K562 (cell line): ENCODE data around the gene LPAR5. TPM values are rescaled to one million over a fixed set of nuclear protein-coding genes. Genes with fewer than 3 reads are reported as not detected.

Experiments
- ATAC-seq: fragments of 200-7000 bp; cut with Tn5 transposase; 3 replicates; pipeline ENCODE4 v1.9.1; 2020; ENCODE audit warnings: moderate library complexity
- BruUV-seq: library from RNA; stranded (reverse); fragments of 400-500 nt; replicated peaks from 2 replicates; lab custom pipeline; 2021; lab: Mats Ljungman, UMichigan
- CTCF ChIA-PET: fragments of 300-600 bp; formaldehyde crosslinking; extraction: SDS; loops from one replicate; lab custom pipeline; 2021; ENCODE audit warnings: low intra/inter-chr PET ratio; lab: Yijun Ruan, JAX
- POLR2A ChIA-PET: fragments of 300-600, 350-650 bp; sonication (Branson Sonifier 250); formaldehyde crosslinking; extraction: SDS; loops from one replicate; lab custom pipeline; 2021; ENCODE audit warnings: antibody characterized with exemption, inconsistent platforms; lab: Yijun Ruan, JAX
- DNase-seq, 4 experiments: peaks; one replicate each; pipeline versions ENCODE4 v3.0.0 to v3.0.0-alpha.2; 2011 to 2018; ENCODE audit warnings: low spot score in 3 of 4, mixed read lengths in 3 of 4; ENCODE audit errors: extremely low read depth in 1 of 4
- FAIRE-seq: peaks from 2 replicates; lab custom pipeline; 2011; peaks lifted over from hg19 to GRCh38; lab: Jason Lieb, UNC
- H2AFZ ChIP-seq: 2 replicates; pipeline ENCODE4 v1.6.0; 2011; ENCODE audit warnings: low read depth, low read length, control low read depth, inconsistent platforms
- H3K27ac ChIP-seq: fragments of 200-600 bp; 3 replicates; pipeline ENCODE4 v1.8.0; 2011; ENCODE audit warnings: low read depth, mild to moderate bottlenecking, control low read depth, inconsistent platforms, low read length, moderate library complexity, mixed read lengths; ENCODE audit errors: extremely low read depth
- H3K27me3 ChIP-seq, 2 experiments: fragments of 300-600 bp in 1 of 2; 2 replicates in 1 of 2; 3 replicates in 1 of 2; pipeline versions ENCODE4 v1.6.0 to v1.8.0; 2011; ENCODE audit warnings: inconsistent platforms in 2 of 2, low read length in 2 of 2, mild to moderate bottlenecking in 1 of 2, mixed read lengths in 1 of 2, moderate library complexity in 1 of 2; ENCODE audit not compliant: control insufficient read depth in 2 of 2, insufficient read depth in 2 of 2
- H3K36me3 ChIP-seq: fragments of 300-600 bp; 3 replicates; pipeline ENCODE4 v1.8.0; 2011; ENCODE audit warnings: mild to moderate bottlenecking, low read length, inconsistent platforms; ENCODE audit not compliant: control insufficient read depth, insufficient read depth
- H3K4me1 ChIP-seq, 2 experiments: fragments of 200-600 bp in 1 of 2; replicated peaks in 1 of 2; 2 replicates in 1 of 2; 3 replicates in 1 of 2; pipeline versions ENCODE4 v1.5.1 to v1.8.0; 2011; ENCODE audit warnings: inconsistent platforms in 2 of 2, low read length in 2 of 2, mild to moderate bottlenecking in 1 of 2, mixed read lengths in 1 of 2, moderate library complexity in 1 of 2; ENCODE audit not compliant: control insufficient read depth in 2 of 2, insufficient read depth in 2 of 2
- H3K4me2 ChIP-seq: 2 replicates; pipeline ENCODE4 v1.6.1; 2011; ENCODE audit warnings: low read length, control low read depth, inconsistent platforms, mixed read lengths; ENCODE audit not compliant: insufficient read depth
- H3K4me3 ChIP-seq: fragments of 200-600 bp; sonication (generic), shearing (Covaris generic); 2 replicates; pipeline ENCODE4 v1.5.1; 2016; ENCODE audit warnings: control low read depth, inconsistent platforms
- H3K79me2 ChIP-seq: fragments of 200-600 bp; 3 replicates; pipeline ENCODE4 v1.8.0; 2011; ENCODE audit warnings: low read length, inconsistent platforms; ENCODE audit not compliant: control insufficient read depth, insufficient read depth
- H3K9ac ChIP-seq, 2 experiments: 2 replicates each; pipeline versions ENCODE4 v1.6.0 to v1.6.1; 2011; ENCODE audit warnings: low read depth in 2 of 2, low read length in 2 of 2, control low read depth in 1 of 2, inconsistent platforms in 1 of 2, mild to moderate bottlenecking in 1 of 2, mixed read lengths in 1 of 2; ENCODE audit not compliant: insufficient read depth in 1 of 2
- H3K9me1 ChIP-seq: one replicate; pipeline ENCODE4 v1.6.0; 2011; ENCODE audit warnings: inconsistent platforms, mild to moderate bottlenecking, low read length, moderate library complexity; ENCODE audit not compliant: control insufficient read depth, insufficient read depth
- H3K9me3 ChIP-seq: replicated peaks from 2 replicates; pipeline ENCODE4 v1.5.1; 2011; ENCODE audit warnings: low read depth, low read length, inconsistent platforms; ENCODE audit not compliant: control insufficient read depth, insufficient read depth
- H4K20me1 ChIP-seq: replicated peaks from 2 replicates; pipeline ENCODE4 v1.6.1; 2011; ENCODE audit warnings: low read length, inconsistent platforms, mixed read lengths; ENCODE audit not compliant: control insufficient read depth, insufficient read depth
- CHD1 ChIP-seq: fragments of 200-600 bp; sonication (generic); IDR thresholded peaks from one replicate; pipeline ENCODE4 v1.6.1; 2012; ENCODE audit warnings: mild to moderate bottlenecking, moderate library complexity, low read length, inconsistent platforms
- E2F3 ChIP-seq: fragments of 250-450 bp; sonication (Bioruptor Pico); IDR thresholded peaks from 2 replicates; pipeline ENCODE4 v1.4.0; 2020; ENCODE audit warnings: mild to moderate bottlenecking
- GABPB1 ChIP-seq: sonication (generic); formaldehyde crosslinking; IDR thresholded peaks from 2 replicates; pipeline ENCODE4 v1.8.0; 2022; ENCODE audit warnings: mild to moderate bottlenecking, missing genetic modification reagents
- NEUROD1 ChIP-seq: fragments of 150-350 bp; IDR thresholded peaks from 2 replicates; pipeline ENCODE4 v1.6.1; 2014; ENCODE audit warnings: borderline replicate concordance, low read length, low read depth; ENCODE audit not compliant: partially characterized antibody
- PTBP1 ChIP-seq: fragments of 200-400 bp; formaldehyde crosslinking; IDR thresholded peaks from 2 replicates; pipeline ENCODE4 v1.6.1; 2017; ENCODE audit warnings: low read depth, low read length
- RAD21 ChIP-seq, 2 experiments: fragments of 250-450 bp in 1 of 2; fragments of 450-650 bp in 1 of 2; sonication (Bioruptor Pico) in 1 of 2; formaldehyde crosslinking in 1 of 2; IDR thresholded peaks in 1 of 2; conservative IDR thresholded peaks in 1 of 2; 2 replicates each; pipeline versions ENCODE4 v1.4.0 to v1.8.0; 2020 to 2022; ENCODE audit warnings: mild to moderate bottlenecking in 2 of 2, moderate library complexity in 1 of 2
- RUNX1 ChIP-seq: sonication (generic); IDR thresholded peaks from 2 replicates; pipeline ENCODE4 v1.6.1; 2016; ENCODE audit warnings: antibody characterized with exemption, low read depth
- SRSF3 ChIP-seq: fragments of 200-400 bp; formaldehyde crosslinking; IDR thresholded peaks from 2 replicates; pipeline ENCODE4 v1.6.1; 2016; ENCODE audit warnings: mild to moderate bottlenecking, low read length, moderate library complexity; ENCODE audit not compliant: insufficient read depth
- SUPT5H ChIP-seq: fragments of 450-650 bp; IDR thresholded peaks from 2 replicates; pipeline ENCODE4 v1.6.1; 2016
- ZNF274 ChIP-seq: IDR thresholded peaks from 2 replicates; pipeline ENCODE4 v1.6.1; 2011; ENCODE audit warnings: low read depth, mild to moderate bottlenecking, low read length, moderate library complexity, borderline replicate concordance
- ZNF407 ChIP-seq: fragments of 450-650 bp; IDR thresholded peaks from 2 replicates; pipeline ENCODE4 v1.6.1; 2016; ENCODE audit warnings: low read depth
- ZSCAN29 ChIP-seq: fragments of 450-650 bp; IDR thresholded peaks from 2 replicates; pipeline ENCODE4 v1.6.1; 2017
- WGBS: fragments of 100-300 bp; shearing (Covaris generic); methylation state at CpG from one replicate; pipeline ENCODE4 v1.1.6; 2016; ENCODE audit warnings: low coverage, mixed read lengths; ENCODE audit not compliant: insufficient coverage; ENCODE audit errors: missing lambda C conversion rate; 5-methylcytosine and 5-hydroxymethylcytosine counted together
- in situ Hi-C: fragments of 300-500 bp; cut with MboI; formaldehyde crosslinking; loops from 4 replicates; pipeline ENCODE4 v1.15.0; 2018; ENCODE audit warnings: inconsistent platforms, mixed read lengths
- intact Hi-C: fragments of 100-400 bp; cut with micrococcal nuclease; formaldehyde crosslinking; loops from 2 replicates; pipeline ENCODE4 v1.14.2; 2022
- polyA plus RNA-seq, 8 experiments: library from polyadenylated mRNA; depleted of rRNA in 4 of 8; stranded (reverse) in 5 of 8; unstranded in 3 of 8; fragments of >200 nt; fragmentation: Nextera tagmentation in 2 of 8; fragmentation: Illumina TruSeq in 1 of 8; extraction: Ambion mirVana in 2 of 8; extraction: Trizol in 1 of 8; gene quantifications; 2 replicates each; pipeline versions ENCODE4 v1.2.1 to v1.2.3, GENCODE V29; 2011 to 2014; ENCODE audit warnings: inconsistent platforms in 1 of 8, missing spikeins in 1 of 8
- total RNA-seq, 7 experiments: library from RNA; depleted of rRNA in 6 of 7; stranded (reverse); fragments of >200 nt in 6 of 7; fragmentation: Illumina TruSeq in 2 of 7; extraction: Trizol in 2 of 7; gene quantifications; 2 replicates each; pipeline versions ENCODE4 v1.2.1 to v1.2.3, GENCODE V29; 2011 to 2021; ENCODE audit warnings: low replicate concordance in 1 of 7
- TF ChIP-seq, protein P1 (sequence below): fragments of 250-450 bp; sonication (Bioruptor Pico); IDR thresholded peaks from 2 replicates; pipeline ENCODE4 v1.6.1; 2021; ENCODE audit warnings: mild to moderate bottlenecking

The LPAR5 gene
- total and polyA plus RNA-seq, 9 of the 15 experiments (the other 6 are each of a cell fraction or from before 2014, with no cell fraction given), result 1.3 to 11.7 (median 3.6) TPM

DNA sequence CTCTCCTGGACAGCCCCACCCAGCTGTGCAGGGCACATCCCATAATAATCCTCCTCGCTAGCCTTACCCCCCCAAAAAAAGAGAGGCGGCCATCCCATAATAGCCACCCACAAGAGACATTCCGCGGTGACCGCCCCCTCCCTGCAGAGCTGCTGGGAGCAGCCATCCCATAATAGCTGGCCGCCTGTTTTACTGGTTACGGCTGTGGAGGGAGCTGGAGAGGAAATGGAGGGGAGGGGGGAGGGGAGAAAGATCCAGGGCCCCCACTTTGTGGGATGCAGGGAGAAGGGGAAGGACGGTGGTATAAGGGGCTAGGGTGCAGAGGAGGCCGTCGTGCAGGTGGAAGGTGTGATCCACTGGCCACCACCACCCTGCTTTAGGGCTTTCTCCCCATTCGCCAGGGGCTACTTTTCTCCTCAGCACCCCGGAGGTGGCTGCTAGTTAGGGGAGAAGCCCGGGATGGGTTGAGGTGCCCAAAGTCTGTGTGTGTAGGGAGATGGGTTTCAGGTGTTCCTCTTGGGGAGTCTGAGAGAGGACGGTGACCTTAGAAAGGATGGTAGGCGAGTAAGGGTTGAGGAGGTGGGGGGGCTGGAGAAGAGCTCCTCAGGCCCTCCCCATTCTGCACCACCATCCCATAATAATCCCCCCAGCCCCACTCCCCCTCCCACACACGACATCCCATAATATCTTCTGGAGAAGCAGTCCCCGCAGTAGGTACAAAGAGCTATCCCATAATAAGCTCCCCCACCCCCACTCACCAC, 22.6 kb downstream of the LPAR5 start:
- ChIA-PET POLR2A (interaction anchor here (0.6 to 2.2 kb wide), 12 partner anchors 11 to 258 kb away, joined by 3 to 8 read pairs (median 3); partner anchors contain the start of genes TPI1 and ZNF384), CTCF (no interaction called here)
- no peaks in the 10 kb centered on the region for H3K27me3 ChIP-seq
- peak overlapping the region; percentile 95 for H3K4me2 ChIP-seq
- peak; percentile 71 for ATAC-seq
- H3K9me3 ChIP-seq, result no peaks in the 10 kb centered on the region
- peak overlapping the region; percentile 92 for H2AFZ ChIP-seq
- no peaks in the 10 kb centered on the region; the same call in 2 of the 3 replicates for H3K79me2 ChIP-seq
- peak; percentile 89 for FAIRE-seq
- H3K36me3 ChIP-seq, result no peaks in the 10 kb centered on the region
- H3K9me1 ChIP-seq, result no peaks in the 10 kb centered on the region
- peaks cover 36 to 50% of the 10 kb centered on the region in 2 experiments for H3K4me1 ChIP-seq
- H4K20me1 ChIP-seq, result no peaks in the 10 kb centered on the region
- 0% methylated on average over 9 of the region's 17 CpGs for WGBS
- H3K27ac ChIP-seq, result peak overlapping the region; percentile 100
- intact Hi-C loops (loop anchor here (1.0 to 10.0 kb wide), 2 partner anchors 8 to 212 kb away; partner anchors contain the start of genes GPR162 and P3H3), in situ Hi-C loops (no loop called here)
- BruUV-seq, result no TSS peak
- H3K4me3 ChIP-seq, result peak overlapping the region; percentile 32
- DNase-seq, result peak; percentile 66 to 95 (median 75)
- H3K9ac ChIP-seq, result peak overlapping the region; percentile 89 to 97
- TF ChIP-seq NEUROD1, result no peak
- peak; percentile 63 for TF ChIP-seq CHD1
- TF ChIP-seq, protein P1, sequence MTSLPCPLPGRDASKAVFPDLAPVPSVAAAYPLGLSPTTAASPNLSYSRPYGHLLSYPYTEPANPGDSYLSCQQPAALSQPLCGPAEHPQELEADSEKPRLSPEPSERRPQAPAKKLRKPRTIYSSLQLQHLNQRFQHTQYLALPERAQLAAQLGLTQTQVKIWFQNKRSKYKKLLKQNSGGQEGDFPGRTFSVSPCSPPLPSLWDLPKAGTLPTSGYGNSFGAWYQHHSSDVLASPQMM (CRISPR knock-in tag), result no peak
- TF ChIP-seq ZNF274, result no peak
- 0 out of 2 replicates have a peak, but pooled peaks have one; percentile 31 for TF ChIP-seq ZNF407
- TF ChIP-seq PTBP1, result no peak
- no peak for TF ChIP-seq E2F3 (CRISPR knock-in tag)
- no peak for TF ChIP-seq RAD21 (CRISPR knock-in tag; conservative IDR thresholded peaks at IDR 0.05 in 1 of 2, IDR thresholded peaks at IDR 0.05 in 1 of 2)
- TF ChIP-seq SUPT5H, result peak; percentile 65
- TF ChIP-seq SRSF3, result no peak
- no peak for TF ChIP-seq RUNX1
- no peak for TF ChIP-seq GABPB1
- TF ChIP-seq ZSCAN29, result 0 out of 2 replicates have a peak, but pooled peaks have one; percentile 29
